G401 (cell line): Measurements from ENCODE around the gene NCAM2. TPM values are rescaled to one million over a fixed set of nuclear protein-coding genes. Genes with fewer than 3 reads are reported as not detected.

Experiments
- DNase-seq: peaks from one replicate; pipeline ENCODE4 v3.0.0-alpha.2; 2015; ENCODE audit warnings: low spot score
- in situ Hi-C: cut with HindIII; loops from 2 replicates; pipeline ENCODE4 v1.10.0; 2016; ENCODE audit warnings: low sequenced_read_pairs, mixed read lengths
- total RNA-seq: library from RNA; depleted of rRNA; stranded (reverse); fragments of >200 nt; shearing (Covaris generic); gene quantifications from 2 replicates; pipeline ENCODE4 v1.2.3, GENCODE V29; 2014

NCAM2 gene
- total RNA-seq, 1 experiment from 2014 or later = 6.7 TPM

- no peak for DNase-seq
- in situ Hi-C loops = no loop called here
Observed at GRCh38 chr21:21156957-21157356, 158.7 kb downstream of the NCAM2 start.

DNA sequence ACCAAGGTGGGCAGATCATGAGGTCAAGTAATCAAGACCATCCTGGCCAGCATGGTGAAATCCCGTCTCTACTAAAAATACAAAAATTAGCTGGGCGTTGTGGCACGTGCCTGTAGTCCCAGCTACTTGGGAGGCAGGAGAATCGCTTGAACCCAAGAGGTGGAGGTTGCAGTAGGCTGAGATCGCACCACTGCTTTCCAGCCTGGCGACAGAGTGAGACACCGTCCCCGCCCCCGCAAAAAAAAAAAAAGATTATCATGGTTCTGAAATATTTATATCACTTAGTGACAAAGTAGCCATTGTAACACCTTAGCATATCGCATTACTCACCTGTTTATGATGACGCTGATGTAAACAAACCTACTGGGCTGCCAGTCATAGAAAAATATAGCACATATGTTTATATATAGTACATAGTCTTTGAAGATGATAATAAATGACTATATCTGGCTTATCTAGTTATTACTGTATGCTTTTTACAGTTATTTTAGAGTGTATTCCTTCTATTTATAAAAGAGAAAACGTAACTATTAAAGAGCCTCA lies 160.2 kb downstream of the NCAM2 start:
- in situ Hi-C loops = no loop called here
- no peak for DNase-seq

GRCh38 chr21:21159253-21159899 lies 161.2 kb downstream of the NCAM2 start:
- in situ Hi-C loops = no loop called here

DNA sequence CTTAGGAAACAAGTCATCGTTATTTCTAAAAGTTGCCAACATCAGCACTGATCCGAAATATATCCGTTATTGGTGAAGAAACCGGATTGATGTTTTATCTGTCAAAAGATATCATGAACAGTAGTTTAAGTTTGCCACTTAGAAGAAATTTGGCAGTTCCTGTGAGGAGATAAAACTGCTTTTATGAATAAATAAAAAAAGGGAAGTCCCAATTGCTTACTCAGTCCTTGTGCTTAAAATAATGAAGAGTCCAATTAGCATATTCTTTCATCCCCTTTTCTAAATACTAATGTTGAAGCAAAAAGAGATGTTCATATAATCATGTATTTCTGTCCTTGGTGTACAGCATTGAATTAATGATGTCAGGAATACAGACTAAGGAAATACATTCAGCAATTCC lies 164.6 kb downstream of the NCAM2 start:
- DNase-seq = no peak
- in situ Hi-C loops = no loop called here

More at GRCh38 chr21:21159253-21159899, 161.2 kb downstream of the NCAM2 start:
- no peak for DNase-seq

DNA sequence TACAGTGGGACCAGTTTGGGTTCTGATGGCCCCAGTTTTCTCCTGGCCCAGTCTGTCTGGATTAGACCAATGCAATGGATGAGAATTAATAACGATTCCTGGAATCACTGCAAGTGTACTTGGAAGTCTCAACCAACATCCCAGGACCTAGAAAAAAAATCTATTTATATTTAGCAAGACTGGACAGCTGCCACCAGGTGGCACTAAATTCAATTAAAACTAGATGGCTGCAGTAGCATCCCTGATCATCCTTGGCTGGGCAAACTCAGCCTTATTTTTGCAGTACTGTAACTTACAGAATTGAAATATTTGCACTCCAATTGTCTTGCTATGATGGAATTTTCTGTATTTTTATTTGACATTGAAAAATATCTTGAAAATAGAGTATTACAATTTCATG lies 165.7 kb downstream of the NCAM2 start:
- DNase-seq = peak; percentile 51
- in situ Hi-C loops = no loop called here

DNA sequence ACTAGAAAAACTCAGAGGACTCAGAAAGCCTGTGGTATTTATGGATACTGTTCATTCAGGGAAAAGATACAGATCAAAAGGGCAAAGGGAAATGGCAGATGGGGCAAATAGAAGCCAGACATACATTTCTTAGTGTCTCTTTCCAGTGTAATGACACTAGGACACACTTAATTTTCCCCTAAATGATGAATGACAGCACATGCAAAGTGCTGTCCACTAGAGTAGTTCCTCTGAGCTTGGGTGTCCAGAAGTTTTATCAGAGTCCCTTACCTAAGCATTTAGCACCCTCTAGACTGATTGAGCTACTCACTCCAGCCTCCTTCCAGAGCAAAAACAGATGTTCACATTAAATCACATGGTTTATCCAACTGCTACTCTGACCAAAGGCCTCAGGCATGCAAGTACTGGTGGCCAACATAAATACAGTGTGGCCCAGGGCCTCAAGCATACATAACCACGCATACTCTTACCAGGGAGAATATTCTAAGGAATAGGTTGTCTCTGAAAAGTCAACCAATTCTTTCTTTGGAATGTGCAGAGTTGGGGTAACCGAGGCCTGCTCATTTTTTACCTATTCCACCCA lies 166.9 kb downstream of the NCAM2 start:
- DNase-seq = no peak
- in situ Hi-C loops = no loop called here

GRCh38 chr21:21174676-21175075 lies 176.5 kb downstream of the NCAM2 start:
- DNase-seq = no peak
- in situ Hi-C loops = no loop called here

DNA sequence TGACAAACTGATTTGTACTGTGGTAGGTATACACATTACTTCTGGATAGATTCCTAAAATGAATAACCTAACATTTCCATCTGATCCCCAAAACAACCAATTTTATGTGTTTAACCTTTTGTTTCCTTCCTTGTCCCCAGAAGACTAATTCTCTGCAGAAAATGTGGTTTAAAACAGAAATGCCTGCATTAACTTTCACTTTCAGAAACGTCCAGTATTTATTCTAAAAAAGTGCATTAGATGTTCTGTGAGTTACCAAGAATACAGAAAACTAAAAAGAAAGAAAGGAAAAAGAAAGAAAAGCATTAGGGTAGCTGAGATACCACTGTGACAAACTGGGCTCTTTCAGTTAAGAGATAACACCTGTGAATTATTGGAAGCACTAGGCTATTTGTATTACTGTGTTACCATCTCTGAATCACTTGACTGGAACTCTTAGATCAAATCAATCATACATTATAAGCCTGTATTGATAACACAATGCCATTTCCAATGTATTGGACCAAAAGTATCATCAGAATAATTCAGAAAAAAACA lies 177.7 kb downstream of the NCAM2 start:
- in situ Hi-C loops = no loop called here
- DNase-seq = no peak

GRCh38 chr21:21177353-21177986 lies 179.3 kb downstream of the NCAM2 start:
- DNase-seq = no peak
- in situ Hi-C loops = no loop called here

- DNase-seq = no peak
- in situ Hi-C loops = no loop called here
Observed at GRCh38 chr21:21179619-21180298, 181.6 kb downstream of the NCAM2 start.

DNA sequence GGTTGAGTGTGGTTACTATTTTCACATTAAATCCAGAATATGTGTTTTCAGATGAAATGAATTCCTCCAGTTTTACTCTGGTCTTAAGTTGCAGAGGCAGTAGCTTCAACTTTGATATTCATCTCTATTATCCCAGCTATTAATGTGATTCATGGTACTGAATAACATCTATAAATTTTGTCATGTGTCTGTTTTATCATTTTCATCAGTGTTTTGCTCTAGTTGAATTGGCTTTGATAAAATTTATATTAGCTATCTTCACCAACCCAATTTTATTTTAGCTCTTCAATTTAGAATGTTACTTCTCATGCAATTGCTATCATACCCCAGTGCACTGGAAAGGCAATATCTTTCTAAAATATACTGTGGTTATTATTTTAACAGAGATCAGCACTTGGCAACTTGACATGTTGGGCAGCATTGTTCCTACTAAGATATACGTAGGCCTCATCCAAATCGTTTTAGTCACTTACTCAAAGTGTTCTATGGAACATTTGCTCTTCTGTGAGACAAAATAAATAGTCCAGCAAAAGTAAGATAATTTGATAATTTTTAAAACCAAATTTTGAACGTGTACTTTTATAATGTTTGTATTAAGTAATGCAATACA lies 184.3 kb downstream of the NCAM2 start:
- no peak for DNase-seq
- in situ Hi-C loops = no loop called here

GRCh38 chr21:21183092-21183491 lies 184.9 kb downstream of the NCAM2 start:
- in situ Hi-C loops = no loop called here
- DNase-seq = no peak

DNA sequence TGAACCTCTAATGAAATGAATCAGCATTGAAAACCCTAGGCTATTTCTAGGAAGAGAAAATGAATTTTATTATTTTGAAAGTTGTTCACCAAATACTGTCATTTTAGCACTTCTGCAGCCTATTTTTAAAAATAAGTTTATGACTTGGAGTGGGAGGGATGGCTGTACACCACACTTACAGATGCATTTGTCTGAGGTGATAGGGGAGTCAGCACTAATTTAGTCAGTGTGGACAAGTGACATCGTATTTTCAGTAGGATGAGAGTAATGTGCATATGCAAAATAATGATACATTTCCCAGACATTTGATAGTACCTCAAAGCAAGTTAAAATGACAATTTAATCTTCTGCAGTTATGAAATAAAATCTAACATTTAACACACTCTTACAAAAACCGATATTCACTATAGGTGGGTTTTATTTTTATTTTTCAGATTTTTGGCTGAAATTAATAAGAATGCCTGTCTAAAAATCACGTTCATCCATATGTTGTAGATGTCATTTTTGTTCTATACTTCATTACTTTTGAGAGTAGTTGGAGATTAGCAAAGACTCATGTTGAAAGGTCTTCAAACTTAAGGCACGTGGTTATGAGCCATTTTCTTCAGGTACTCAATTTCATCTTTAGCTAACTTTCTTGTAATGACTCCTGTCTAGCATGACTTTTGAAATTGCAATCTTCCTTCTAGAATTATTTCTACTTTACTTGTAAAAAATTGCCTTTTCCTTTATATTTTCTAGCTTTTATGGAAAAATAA lies 186.7 kb downstream of the NCAM2 start:
- in situ Hi-C loops = no loop called here
- DNase-seq = no peak

DNA sequence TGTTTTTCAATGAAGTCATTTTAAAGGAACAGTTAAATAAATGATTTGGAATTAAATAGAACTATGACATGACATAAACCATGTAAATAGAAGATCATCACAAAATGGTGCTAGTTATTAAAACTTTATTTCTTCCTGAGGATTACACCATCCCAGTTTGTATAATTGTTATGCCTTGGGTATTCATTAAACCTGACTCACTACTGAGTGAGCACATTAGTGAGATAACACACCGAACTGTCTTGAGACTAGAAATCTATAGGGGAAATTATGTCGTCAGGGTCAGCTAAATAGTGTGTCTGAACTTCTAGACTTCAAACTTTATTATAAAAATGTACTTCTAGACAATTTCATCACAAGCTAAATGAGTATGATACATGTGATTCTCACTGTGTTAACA lies 189.4 kb downstream of the NCAM2 start:
- DNase-seq = no peak
- in situ Hi-C loops = no loop called here

DNA sequence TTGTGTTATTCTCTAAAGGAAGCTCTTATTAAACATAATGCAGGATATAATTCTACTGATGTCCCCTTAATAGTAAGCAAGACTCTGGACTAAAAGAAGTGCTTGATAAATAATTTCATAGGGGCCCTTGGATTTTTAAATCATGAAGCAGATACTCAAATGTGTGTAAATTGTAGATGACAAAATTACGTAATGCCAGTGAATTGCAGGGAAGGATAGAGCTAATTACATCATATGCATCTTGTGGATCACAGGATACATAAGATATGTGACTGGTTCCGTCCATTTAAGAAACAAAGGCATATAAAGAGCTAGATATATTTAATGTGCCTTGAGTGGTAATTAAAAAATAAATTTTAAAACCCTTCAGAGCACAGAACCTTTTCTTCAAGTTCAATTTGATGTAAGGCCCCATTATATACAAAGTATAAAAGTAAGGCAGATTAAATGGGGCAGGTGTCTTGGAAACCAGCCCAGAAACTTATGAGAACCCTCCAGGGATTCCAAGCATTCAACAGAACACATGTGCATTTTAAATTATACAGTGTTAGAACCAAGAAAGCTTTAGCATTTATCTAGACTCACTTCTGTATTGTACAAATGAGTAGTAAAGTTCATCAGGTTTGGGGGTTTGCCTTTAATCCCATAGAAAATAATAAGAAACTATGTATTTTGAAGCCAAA lies 190.4 kb downstream of the NCAM2 start:
- no peak for DNase-seq
- in situ Hi-C loops = no loop called here

GRCh38 chr21:21195417-21195943 lies 197.3 kb downstream of the NCAM2 start:
- in situ Hi-C loops = no loop called here
- no peak for DNase-seq

- DNase-seq = no peak
- in situ Hi-C loops = no loop called here
Observed at GRCh38 chr21:21196087-21196486, 197.9 kb downstream of the NCAM2 start.

- no peak for DNase-seq
- in situ Hi-C loops = no loop called here
Observed at GRCh38 chr21:21196848-21197247, 198.6 kb downstream of the NCAM2 start.
